H1 (cell line): ENCODE measurements around the gene KREMEN1. TPM values are rescaled to one million over a fixed set of nuclear protein-coding genes. Genes with fewer than 3 reads are reported as not detected.

ENCODE experiments used
- CTCF ChIA-PET: fragments of 300-600 bp; sonication (Branson Sonifier 250); formaldehyde crosslinking; loops from one replicate; lab custom pipeline; 2021; ENCODE audit not compliant: partially characterized antibody; lab: Charles Lee
- POLR2A ChIA-PET: fragments of 300-600 bp; sonication (Branson Sonifier 250); formaldehyde crosslinking; loops from one replicate; lab custom pipeline; 2021; ENCODE audit warnings: inconsistent platforms; ENCODE audit not compliant: partially characterized antibody; lab: Charles Lee
- DNase-seq, 2 experiments: peaks; one replicate each; pipeline versions ENCODE4 v3.0.0 to v3.0.0-alpha.2; 2010 to 2022; ENCODE audit warnings: low spot score in 2 of 2, low read depth in 1 of 2, mixed read lengths in 1 of 2
- FAIRE-seq: peaks from 2 replicates; lab custom pipeline; 2011; peaks lifted over from hg19 to GRCh38; lab: Jason Lieb, UNC
- H2AFZ ChIP-seq: 2 replicates; pipeline ENCODE4 v1.8.1; 2012; ENCODE audit warnings: low read length, inconsistent platforms
- H2AK5ac ChIP-seq: 2 replicates; pipeline ENCODE4 v1.6.1; 2013; ENCODE audit warnings: low read depth, low read length
- H2BK120ac ChIP-seq: replicated peaks from 2 replicates; pipeline ENCODE3; 2013; ENCODE audit warnings: low read depth, low read length, inconsistent platforms
- H2BK12ac ChIP-seq: 2 replicates; pipeline ENCODE4 v1.6.1; 2013; ENCODE audit warnings: low read depth, low read length
- H2BK15ac ChIP-seq: 2 replicates; pipeline ENCODE4 v1.6.1; 2013; ENCODE audit warnings: low read length
- H2BK20ac ChIP-seq: 2 replicates; pipeline ENCODE4 v1.6.1; 2013; ENCODE audit warnings: low read length
- H2BK5ac ChIP-seq: 2 replicates; pipeline ENCODE4 v1.6.1; 2013; ENCODE audit warnings: low read depth, low read length
- H3K14ac ChIP-seq: 2 replicates; pipeline ENCODE4 v1.6.1; 2013; ENCODE audit warnings: inconsistent platforms; ENCODE audit not compliant: insufficient read length
- H3K18ac ChIP-seq: 2 replicates; pipeline ENCODE4 v1.6.1; 2013; ENCODE audit warnings: low read length; ENCODE audit errors: extremely low read depth
- H3K23ac ChIP-seq: 2 replicates; pipeline ENCODE4 v1.6.1; 2013; ENCODE audit warnings: inconsistent platforms; ENCODE audit not compliant: insufficient read length
- H3K23me2 ChIP-seq: 2 replicates; pipeline ENCODE4 v1.6.1; 2013; ENCODE audit warnings: low read depth, low read length
- H3K27ac ChIP-seq: 2 replicates; pipeline ENCODE4 v1.6.1; 2011; ENCODE audit warnings: low read depth, low read length, inconsistent platforms
- H3K27me3 ChIP-seq, 4 experiments: replicated peaks in 1 of 4; 1 replicate in 1 of 4; 2 replicates in 3 of 4; pipeline versions ENCODE4 v1.6.1 to v1.8.1; 2011 to 2013; ENCODE audit warnings: low read length in 3 of 4, mild to moderate bottlenecking in 3 of 4, inconsistent platforms in 2 of 4, mixed read lengths in 2 of 4, moderate library complexity in 1 of 4; ENCODE audit not compliant: control insufficient read depth in 3 of 4, insufficient read depth in 3 of 4; ENCODE audit errors: extremely low read depth in 1 of 4
- H3K36me3 ChIP-seq, 4 experiments: 2 replicates each; pipeline versions ENCODE4 v1.6.1 to v1.8.1; 2011 to 2013; ENCODE audit warnings: mild to moderate bottlenecking in 4 of 4, low read length in 3 of 4, moderate library complexity in 2 of 4, control low read depth in 1 of 4, inconsistent platforms in 1 of 4; ENCODE audit not compliant: insufficient read depth in 4 of 4, control insufficient read depth in 2 of 4
- H3K4ac ChIP-seq: replicated peaks from 2 replicates; pipeline ENCODE3; 2013; ENCODE audit warnings: low read length, low read depth, mixed read lengths, inconsistent platforms; ENCODE audit not compliant: insufficient read length
- H3K4me1 ChIP-seq, 4 experiments: replicated peaks in 1 of 4; 1 replicate in 1 of 4; 2 replicates in 3 of 4; pipeline versions ENCODE4 v1.6.1 to v1.8.1; 2011 to 2013; ENCODE audit warnings: low read length in 3 of 4, inconsistent platforms in 2 of 4, mixed read lengths in 1 of 4; ENCODE audit not compliant: insufficient read depth in 4 of 4, control insufficient read depth in 3 of 4
- H3K4me2 ChIP-seq, 2 experiments: 2 replicates each; pipeline versions ENCODE4 v1.6.1 to v1.8.1; 2011 to 2013; ENCODE audit warnings: low read depth in 2 of 2, low read length in 2 of 2, control low read depth in 1 of 2, inconsistent platforms in 1 of 2, mild to moderate bottlenecking in 1 of 2; ENCODE audit not compliant: insufficient read depth in 1 of 2
- H3K4me3 ChIP-seq, 4 experiments: fragments of 200-600, 300-600 bp in 1 of 4; sonication (generic), shearing (Covaris generic), sonication (Bioruptor Twin) in 1 of 4; 2 replicates each; pipeline versions ENCODE4 v1.5.1 to v1.8.1; 2011 to 2016; ENCODE audit warnings: low read length in 4 of 4, low read depth in 3 of 4, control low read depth in 2 of 4, inconsistent platforms in 2 of 4, mild to moderate bottlenecking in 2 of 4, mixed read lengths in 1 of 4, moderate library complexity in 1 of 4; ENCODE audit not compliant: insufficient read depth in 2 of 4; ENCODE audit errors: extremely low read depth in 1 of 4
- H3K56ac ChIP-seq: replicated peaks from 2 replicates; pipeline ENCODE3; 2013; ENCODE audit warnings: low read depth, mild to moderate bottlenecking, mixed read lengths, low read length, inconsistent platforms; ENCODE audit not compliant: insufficient read length
- H3K79me1 ChIP-seq: 2 replicates; pipeline ENCODE4 v1.6.1; 2013; ENCODE audit warnings: low read depth, low read length, control low read depth
- H3K79me2 ChIP-seq, 2 experiments: 2 replicates each; pipeline versions ENCODE4 v1.6.1 to v1.8.1; 2012 to 2013; ENCODE audit warnings: low read length in 2 of 2, mild to moderate bottlenecking in 2 of 2, inconsistent platforms in 1 of 2; ENCODE audit not compliant: insufficient read depth in 2 of 2, control insufficient read depth in 1 of 2
- H3K9ac ChIP-seq, 4 experiments: replicated peaks in 1 of 4; 1 replicate in 1 of 4; 2 replicates in 3 of 4; pipeline versions ENCODE4 v1.6.1 to v1.8.1; 2011 to 2013; ENCODE audit warnings: low read depth in 3 of 4, low read length in 3 of 4, control low read depth in 2 of 4, mild to moderate bottlenecking in 2 of 4, moderate library complexity in 2 of 4, inconsistent platforms in 1 of 4; ENCODE audit errors: extremely low read depth in 1 of 4
- H3K9me3 ChIP-seq, 2 experiments: 2 replicates each; pipeline versions ENCODE4 v1.6.1 to v1.8.1; 2012 to 2013; ENCODE audit warnings: mild to moderate bottlenecking in 2 of 2, moderate library complexity in 2 of 2, control low read depth in 1 of 2, inconsistent platforms in 1 of 2, low read depth in 1 of 2, low read length in 1 of 2, mixed read lengths in 1 of 2; ENCODE audit not compliant: insufficient read depth in 2 of 2
- H4K20me1 ChIP-seq, 2 experiments: replicated peaks in 1 of 2; 2 replicates each; pipeline versions ENCODE3 to v1.8.1; 2011 to 2013; ENCODE audit warnings: inconsistent platforms in 2 of 2, low read length in 2 of 2, mild to moderate bottlenecking in 1 of 2; ENCODE audit not compliant: insufficient read depth in 2 of 2, control insufficient read depth in 1 of 2
- H4K5ac ChIP-seq: 2 replicates; pipeline ENCODE4 v1.6.1; 2013; ENCODE audit warnings: low read length, low read depth, mixed read lengths, inconsistent platforms; ENCODE audit not compliant: insufficient read length
- H4K8ac ChIP-seq: 2 replicates; pipeline ENCODE4 v1.8.0; 2013; ENCODE audit warnings: mild to moderate bottlenecking, moderate library complexity, low read length, inconsistent platforms; ENCODE audit not compliant: insufficient read depth; ENCODE audit errors: extremely low read depth
- H4K91ac ChIP-seq: replicated peaks from 2 replicates; pipeline ENCODE3; 2013; ENCODE audit warnings: low read length, mixed read lengths, inconsistent platforms; ENCODE audit not compliant: insufficient read length
- CBX8 ChIP-seq: fragments of 300-800, 300-1000 bp; sonication (generic); IDR thresholded peaks from 2 replicates; pipeline ENCODE4 v1.7.1; 2016; ENCODE audit warnings: low read depth, low read length, borderline replicate concordance
- CEBPB ChIP-seq: IDR thresholded peaks from 2 replicates; pipeline ENCODE4 v1.6.1; 2012; ENCODE audit warnings: low read depth, low read length
- JUN ChIP-seq: IDR thresholded peaks from 2 replicates; pipeline ENCODE4 v1.6.1; 2011; ENCODE audit warnings: low read depth, mild to moderate bottlenecking, improper control_type of control experiment, low read length
- JUND ChIP-seq: IDR thresholded peaks from 2 replicates; pipeline ENCODE4 v1.6.1; 2011; ENCODE audit warnings: mild to moderate bottlenecking, improper control_type of control experiment, low read length
- MAFK ChIP-seq: IDR thresholded peaks from 2 replicates; pipeline ENCODE4 v1.6.1; 2012; ENCODE audit warnings: low read depth, mild to moderate bottlenecking, improper control_type of control experiment, low read length
- NRF1 ChIP-seq: IDR thresholded peaks from 2 replicates; pipeline ENCODE4 v1.6.1; 2011; ENCODE audit warnings: mild to moderate bottlenecking, low read depth, low read length, improper control_type of control experiment
- RFX5 ChIP-seq: IDR thresholded peaks from 2 replicates; pipeline ENCODE4 v1.6.1; 2011; ENCODE audit warnings: low read depth, low read length, improper control_type of control experiment, borderline replicate concordance
- TAF1 ChIP-seq: IDR thresholded peaks from 2 replicates; pipeline ENCODE4 v1.6.1; 2011; ENCODE audit warnings: mild to moderate bottlenecking, low read depth, low read length
- ZNF274 ChIP-seq: IDR thresholded peaks from 2 replicates; pipeline ENCODE4 v1.7.0; 2012; ENCODE audit warnings: low read length, borderline replicate concordance; ENCODE audit errors: extremely low read depth
- WGBS, 2 experiments: shearing (Covaris generic) in 1 of 2; methylation state at CpG; one replicate each; pipeline versions ENCODE4 v1.1.6 to v1.1.7; 2013 to 2015; ENCODE audit warnings: low lambda C conversion rate in 2 of 2, mixed read lengths in 2 of 2, inconsistent platforms in 1 of 2, low coverage in 1 of 2, missing lambda C conversion rate in 1 of 2; ENCODE audit not compliant: insufficient replicate concordance in 2 of 2, insufficient coverage in 1 of 2, insufficient read length in 1 of 2; ENCODE audit errors: extremely low coverage in 1 of 2, missing lambda C conversion rate in 1 of 2; 5-methylcytosine and 5-hydroxymethylcytosine counted together
- polyA plus RNA-seq, 7 experiments: library from polyadenylated mRNA; depleted of rRNA in 3 of 7; stranded (reverse) in 5 of 7; unstranded in 2 of 7; fragments of >200 nt in 5 of 7; fragments of 200-250 nt in 2 of 7; gene quantifications; 1 replicate in 5 of 7; 2 replicates in 1 of 7; 4 replicates in 1 of 7; pipeline versions ENCODE4 v1.2.1 to v1.2.3, GENCODE V29; 2011 to 2013; ENCODE audit warnings: missing spikeins in 2 of 7, mixed read lengths in 2 of 7
- total RNA-seq: library from RNA; stranded (reverse); fragmentation: NEBNext Ultra II Directional; extraction: Animal tissue kit (Norgen Biotek cat#: 25700); gene quantifications from 2 replicates; pipeline ENCODE4 v1.2.1, GENCODE V29; 2021
- TF ChIP-seq, protein P1 (sequence below): IDR thresholded peaks from 2 replicates; pipeline ENCODE4 v1.6.1; 2012; ENCODE audit warnings: inconsistent platforms

The KREMEN1 gene
- total and polyA plus RNA-seq, 2 of the 8 experiments (the other 6 are each of a cell fraction or from before 2014, with no cell fraction given) = 2.1 to 3.2 TPM

GRCh38 chr22:29078869-29079207 lies 6.0 kb downstream of the KREMEN1 start:
- H3K9me3 ChIP-seq = no peaks in the 10 kb centered on the region
- CTCF ChIA-PET = interaction anchor here (0.6 to 3.0 kb wide), 4 partner anchors 10 to 261 kb away, joined by 3 to 10 read pairs (median 4); no protein-coding TSS in a partner anchor
- H3K27ac ChIP-seq = no peak overlapping the region

More at GRCh38 chr22:29078869-29079207, 6.0 kb downstream of the KREMEN1 start:
- DNase-seq = no peak
- Histone ChIP-seq H3K23ac (no peak overlapping the region), H4K91ac (no peak overlapping the region), H3K79me1 (no peaks in the 10 kb centered on the region; the same call in 1 of the 2 replicates), H2AK5ac (no peak overlapping the region), H2AFZ (no peak overlapping the region), H3K9ac (no peak overlapping the region), H3K23me2 (peaks cover 4% of the 10 kb centered on the region; the same call in 1 of the 2 replicates), H3K36me3 (no peaks in the 10 kb centered on the region), H3K18ac (no peak overlapping the region), H3K27me3 (peaks cover 4 to 16% (median 14%) of the 10 kb centered on the region in 4 experiments), H3K4ac (no peak overlapping the region), H4K8ac (no peak overlapping the region), H2BK120ac (no peak overlapping the region), H3K4me1 (peaks cover 2 to 9% (median 4%) of the 10 kb centered on the region in 4 experiments; a peak in 6 of 7 replicates), H2BK15ac (no peak overlapping the region), H2BK5ac (no peak overlapping the region), H4K20me1 (peaks cover 3 to 8% of the 10 kb centered on the region in 2 experiments), H3K4me3 (no peak overlapping the region), H2BK20ac (no peak overlapping the region), H4K5ac (no peak overlapping the region), H3K14ac (no peak overlapping the region), H2BK12ac (no peak overlapping the region), H3K79me2 (no peaks in the 10 kb centered on the region), H3K4me2 (no peak overlapping the region), H3K56ac (no peak overlapping the region)
- FAIRE-seq = no peak
- 87% methylated on average over 6 of the region's 6 CpGs; no CpG with 5 or more reads in 1 of the 2 experiments for WGBS, 2 experiments
- no peak for TF ChIP-seq JUND
- TF ChIP-seq, protein P1, sequence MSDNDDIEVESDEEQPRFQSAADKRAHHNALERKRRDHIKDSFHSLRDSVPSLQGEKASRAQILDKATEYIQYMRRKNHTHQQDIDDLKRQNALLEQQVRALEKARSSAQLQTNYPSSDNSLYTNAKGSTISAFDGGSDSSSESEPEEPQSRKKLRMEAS = no peak
- TF ChIP-seq MAFK = no peak
- no peak for TF ChIP-seq CBX8
- no peak for TF ChIP-seq JUN
- no peak for TF ChIP-seq NRF1
- TF ChIP-seq RFX5 = no peak
- no peak for TF ChIP-seq ZNF274
- TF ChIP-seq CEBPB = no peak
- no peak for TF ChIP-seq TAF1
- POLR2A ChIA-PET = interaction anchor here (0.9 kb wide), 1 partner anchor 163 kb away, joined by 3 read pairs; no protein-coding TSS in a partner anchor
